Measurements from ENCODE around the gene HSPD1. TPM values are rescaled to one million over a fixed set of nuclear protein-coding genes. Genes with fewer than 3 reads are reported as not detected.
"Not testable (repeated sequence)": the region's sequence is repeated elsewhere in the genome, so short reads cannot be mapped to it uniquely, and the experiment has no call there.

The HSPD1 gene
- total RNA-seq, 1 donor from 2014 or later, result 145 TPM

GRCh38 chr2:197452754-197453122, 46.9 kb downstream of the HSPD1 start:
- ATAC-seq (no peak), DNase-seq (ENCODE audit: missing footprints) (no peak)
- intact Hi-C loops (cut with DNase I), result loop anchor here (1.0 to 5.0 kb wide), 3 partner anchors 17 to 255 kb away; partner anchors contain the start of genes HSPD1, MARS2 and SF3B1

- not testable (repeated sequence) for DNase-seq (ENCODE audit: missing footprints); ATAC-seq
- intact Hi-C loops (cut with DNase I), result loop anchor here (5.0 kb wide), 1 partner anchor 256 kb away; the partner anchor contains the start of gene MARS2
Measured at GRCh38 chr2:197450935-197451358, 48.7 kb downstream of the HSPD1 start.

GRCh38 chr2:197450465-197450864, 49.2 kb downstream of the HSPD1 start:
- ATAC-seq, result no peak
- DNase-seq (ENCODE audit: missing footprints), result no peak
- intact Hi-C loops (cut with DNase I), result loop anchor here (5.0 kb wide), 1 partner anchor 257 kb away; the partner anchor contains the start of gene MARS2

- intact Hi-C loops (cut with DNase I), result no loop called here
- DNase-seq (ENCODE audit: missing footprints), result no peak
- no peak for ATAC-seq
Measured at GRCh38 chr2:197446844-197447243, 52.8 kb downstream of the HSPD1 start.

GRCh38 chr2:197445746-197446145, 53.9 kb downstream of the HSPD1 start:
- ATAC-seq (no peak), DNase-seq (ENCODE audit: missing footprints) (no peak)
- intact Hi-C loops (cut with DNase I), result no loop called here

GRCh38 chr2:197442857-197443256, 56.8 kb downstream of the HSPD1 start:
- intact Hi-C loops (cut with DNase I), result no loop called here
- DNase-seq (ENCODE audit: missing footprints) (no peak), ATAC-seq (no peak)

- intact Hi-C loops (cut with DNase I), result no loop called here
- DNase-seq (ENCODE audit: missing footprints), result no peak
- no peak for ATAC-seq
Measured at GRCh38 chr2:197437380-197437779, 62.3 kb downstream of the HSPD1 start.

Other genes with a start within 250 kb of the HSPD1 start
- gene ANKRD44, start 189.1 kb downstream of the HSPD1 start, total RNA-seq, result 10.5 TPM
- 126 TPM for gene SF3B1, start 64.8 kb downstream of the HSPD1 start, total RNA-seq
- gene COQ10B, start 46.3 kb downstream of the HSPD1 start, total RNA-seq, result 20.5 TPM
- 105 TPM for gene HSPE1, start 539 bp upstream of the HSPD1 start, total RNA-seq
- 31.0 TPM for gene MOB4, start 16.2 kb upstream of the HSPD1 start, total RNA-seq
- gene RFTN2, start 175.7 kb upstream of the HSPD1 start, total RNA-seq, result 7.5 TPM
- gene MARS2, start 205.5 kb upstream of the HSPD1 start, total RNA-seq, result 7.5 TPM

Measured in Right ventricle myocardium inferior (tissue), 1 donor.